Stimulated activated CD8-positive, alpha-beta memory T cell treated with anti-CD3 and anti-CD28 coated beads, Interleukin-4, amount 100 ng/mL, for 1 hour (primary cell): ENCODE measurements around the gene INTS3.
"Not testable (repeated sequence)": the region's sequence is repeated elsewhere in the genome, so short reads cannot be mapped to it uniquely, and the experiment has no call there.

Experiments
- DNase-seq, 2 donors: peaks; one replicate each; pipeline ENCODE4 v3.0.0-alpha.2; 2020; ENCODE audit warnings: low read depth in 2 of 2, low spot score in 1 of 2

Gene INTS3

GRCh38 chr1:153775458-153776327 is 47.8 kb downstream of the INTS3 start:
- peak; percentile 30 to 36 for DNase-seq

- DNase-seq = no peak
Observed at GRCh38 chr1:153776352-153776751, 48.5 kb downstream of the INTS3 start.

- DNase-seq = no peak
Observed at GRCh38 chr1:153776845-153777370, 49.1 kb downstream of the INTS3 start.

GRCh38 chr1:153777648-153778047 is 49.8 kb downstream of the INTS3 start:
- DNase-seq = no peak

- no peak for DNase-seq
Observed at GRCh38 chr1:153778051-153778823, 50.4 kb downstream of the INTS3 start.

GRCh38 chr1:153778824-153779519 is 51.1 kb downstream of the INTS3 start:
- no peak for DNase-seq

GRCh38 chr1:153779781-153780541 is 52.1 kb downstream of the INTS3 start:
- no peak for DNase-seq

GRCh38 chr1:153780551-153780950 is 52.7 kb downstream of the INTS3 start:
- DNase-seq = no peak

- DNase-seq = not testable (repeated sequence)
Observed at GRCh38 chr1:153782648-153783047, 54.8 kb downstream of the INTS3 start.

- DNase-seq = peak; percentile 70 to 87
Observed at GRCh38 chr1:153783233-153784190, 55.7 kb downstream of the INTS3 start.

GRCh38 chr1:153786038-153786790 is 58.4 kb downstream of the INTS3 start:
- no peak for DNase-seq

- DNase-seq = no peak
Observed at GRCh38 chr1:153789478-153790034, 61.7 kb downstream of the INTS3 start.

GRCh38 chr1:153790313-153790965 is 62.6 kb downstream of the INTS3 start:
- no peak for DNase-seq

GRCh38 chr1:153790966-153791647 is 63.3 kb downstream of the INTS3 start:
- no peak for DNase-seq

GRCh38 chr1:153791648-153792253 is 63.9 kb downstream of the INTS3 start:
- no peak for DNase-seq

- DNase-seq = no peak
Observed at GRCh38 chr1:153792631-153793041, 64.8 kb downstream of the INTS3 start.
